ENCODE results near the gene PFKL.

The PFKL gene

DNA sequence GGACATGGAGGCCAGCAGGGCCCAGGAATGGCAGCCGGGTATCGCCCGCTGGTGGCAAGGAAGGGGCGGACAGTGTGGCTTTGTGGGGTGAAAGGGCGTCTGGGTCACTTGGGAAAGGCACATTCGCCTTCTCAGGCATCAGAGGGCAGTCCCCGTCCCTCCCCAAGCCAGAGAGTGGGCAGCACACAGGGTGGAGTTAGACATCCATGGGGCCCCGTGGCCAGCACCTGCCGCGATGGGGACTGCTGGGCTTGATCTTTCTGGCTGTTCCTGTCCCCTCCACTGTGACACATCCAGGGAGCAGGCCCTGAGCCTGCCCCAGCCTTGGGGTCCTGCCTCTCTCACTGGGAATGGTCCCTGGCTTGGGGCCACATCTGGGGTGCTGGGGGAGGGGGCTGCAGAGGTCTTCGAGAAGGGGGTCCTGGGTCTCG lies 49.6 kb downstream of the PFKL start:
- TF ChIP-seq, protein P1, sequence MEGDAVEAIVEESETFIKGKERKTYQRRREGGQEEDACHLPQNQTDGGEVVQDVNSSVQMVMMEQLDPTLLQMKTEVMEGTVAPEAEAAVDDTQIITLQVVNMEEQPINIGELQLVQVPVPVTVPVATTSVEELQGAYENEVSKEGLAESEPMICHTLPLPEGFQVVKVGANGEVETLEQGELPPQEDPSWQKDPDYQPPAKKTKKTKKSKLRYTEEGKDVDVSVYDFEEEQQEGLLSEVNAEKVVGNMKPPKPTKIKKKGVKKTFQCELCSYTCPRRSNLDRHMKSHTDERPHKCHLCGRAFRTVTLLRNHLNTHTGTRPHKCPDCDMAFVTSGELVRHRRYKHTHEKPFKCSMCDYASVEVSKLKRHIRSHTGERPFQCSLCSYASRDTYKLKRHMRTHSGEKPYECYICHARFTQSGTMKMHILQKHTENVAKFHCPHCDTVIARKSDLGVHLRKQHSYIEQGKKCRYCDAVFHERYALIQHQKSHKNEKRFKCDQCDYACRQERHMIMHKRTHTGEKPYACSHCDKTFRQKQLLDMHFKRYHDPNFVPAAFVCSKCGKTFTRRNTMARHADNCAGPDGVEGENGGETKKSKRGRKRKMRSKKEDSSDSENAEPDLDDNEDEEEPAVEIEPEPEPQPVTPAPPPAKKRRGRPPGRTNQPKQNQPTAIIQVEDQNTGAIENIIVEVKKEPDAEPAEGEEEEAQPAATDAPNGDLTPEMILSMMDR (IDR thresholded peaks at IDR 0.05; ENCODE audit: insufficient read depth, missing control alignments) = no peak
- no peak for DNase-seq (ENCODE audit: insufficient read length, low spot score)
- FAIRE-seq = no peak

- DNase-seq (ENCODE audit: insufficient read length, low spot score) (no peak), FAIRE-seq (no peak)
- TF ChIP-seq, protein P1 (IDR thresholded peaks at IDR 0.05; ENCODE audit: insufficient read depth, missing control alignments) = no peak
Measured at GRCh38 chr21:44349847-44350772, 50.3 kb downstream of the PFKL start.

DNA sequence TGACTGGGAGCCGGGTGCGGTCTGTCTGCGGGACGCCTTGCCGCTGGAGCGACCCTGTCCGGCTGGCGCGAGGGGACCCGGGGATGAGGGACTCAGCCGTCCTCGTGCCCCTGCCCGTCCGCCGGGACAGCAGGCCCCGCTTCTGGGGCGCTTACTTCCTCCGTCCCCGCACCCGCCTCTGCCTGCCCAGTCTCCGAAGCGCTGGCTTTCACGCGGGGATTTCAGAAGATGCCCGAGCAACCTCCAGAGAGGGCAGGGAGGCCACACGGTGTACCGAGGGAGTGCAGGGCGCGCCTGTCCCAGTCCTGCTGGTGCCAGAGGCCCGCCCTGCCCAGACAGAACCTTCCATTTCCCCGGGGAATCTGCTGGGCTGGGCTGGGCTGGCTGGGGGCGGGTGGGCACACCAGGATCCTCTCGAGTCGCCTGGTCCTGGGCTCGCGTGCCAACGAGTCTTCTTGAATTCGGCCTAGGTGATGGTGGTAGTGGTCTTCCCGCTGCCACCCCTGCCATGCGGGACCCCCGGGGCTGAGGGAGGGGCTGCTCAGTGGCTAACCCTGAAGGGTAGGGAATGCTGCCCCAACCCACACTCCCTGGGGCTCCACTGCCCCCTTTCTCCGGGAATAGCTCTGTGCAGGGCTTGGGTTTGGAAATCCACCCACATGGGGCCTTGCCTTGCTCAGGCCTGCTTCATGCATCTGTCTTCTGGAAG lies 51.1 kb downstream of the PFKL start:
- no peak for DNase-seq (ENCODE audit: insufficient read length, low spot score)
- FAIRE-seq = no peak
- TF ChIP-seq, protein P1 (IDR thresholded peaks at IDR 0.05; ENCODE audit: insufficient read depth, missing control alignments) = no peak

- no peak for DNase-seq (ENCODE audit: insufficient read length, low spot score)
- no peak for FAIRE-seq
- TF ChIP-seq, protein P1 (IDR thresholded peaks at IDR 0.05; ENCODE audit: insufficient read depth, missing control alignments) = no peak
Measured at GRCh38 chr21:44351535-44352252, 51.8 kb downstream of the PFKL start.

- TF ChIP-seq, protein P1 (IDR thresholded peaks at IDR 0.05; ENCODE audit: insufficient read depth, missing control alignments) = no peak
- FAIRE-seq = no peak
- DNase-seq (ENCODE audit: insufficient read length, low spot score) = no peak
Measured at GRCh38 chr21:44352253-44352860, 52.5 kb downstream of the PFKL start.

- FAIRE-seq = no peak
- no peak for DNase-seq (ENCODE audit: insufficient read length, low spot score)
- TF ChIP-seq, protein P1 (IDR thresholded peaks at IDR 0.05; ENCODE audit: insufficient read depth, missing control alignments) = no peak
Measured at GRCh38 chr21:44353191-44353970, 53.5 kb downstream of the PFKL start, which contains the start of gene TRPM2. TRPM2 (plus strand) TSS chr21:44353621; CDS start chr21:44353701, 80 bp downstream.
